ENCODE measurements around the gene TCTA. TPM values are rescaled to one million over a fixed set of nuclear protein-coding genes. Genes with fewer than 3 reads are reported as not detected.

Gene TCTA
- total and polyA plus RNA-seq, 9 of the 15 experiments (the other 6 are each of a cell fraction or from before 2014, with no cell fraction given), result 4.0 to 15.4 (median 8.2) TPM

GRCh38 chr3:49445391-49445790 lies 33.2 kb downstream of the TCTA start:
- in situ Hi-C loops (cut with MboI), result loop anchor here (25.0 kb wide), 1 partner anchor 283 kb away; the partner anchor contains the start of genes CCDC71 and KLHDC8B

More at GRCh38 chr3:49445391-49445790, 33.2 kb downstream of the TCTA start:
- Histone ChIP-seq H3K79me2 (ENCODE audit: control insufficient read depth, insufficient read depth, low read length) (no peaks in the 10 kb centered on the region), H3K9ac (ENCODE audit: insufficient read depth in 1 of 2, low read depth in 2 of 2, low read length in 2 of 2) (no peak overlapping the region), H3K27me3 (ENCODE audit: control insufficient read depth in 2 of 2, insufficient read depth in 2 of 2, low read length in 2 of 2) (no peaks in the 10 kb centered on the region), H3K4me3 (no peak overlapping the region), H3K4me1 (replicated peaks in 1 of 2; ENCODE audit: control insufficient read depth in 2 of 2, insufficient read depth in 2 of 2, low read length in 2 of 2) (peaks cover 0 to 10% of the 10 kb centered on the region in 2 experiments; a peak in 4 of 5 replicates), H3K9me3 (replicated peaks; ENCODE audit: control insufficient read depth, insufficient read depth, low read depth, low read length) (no peaks in the 10 kb centered on the region), H3K9me1 (ENCODE audit: control insufficient read depth, insufficient read depth, low read length) (no peaks in the 10 kb centered on the region), H3K4me2 (ENCODE audit: insufficient read depth, low read length) (no peak overlapping the region), H3K36me3 (ENCODE audit: control insufficient read depth, insufficient read depth, low read length) (no peaks in the 10 kb centered on the region), H4K20me1 (replicated peaks; ENCODE audit: control insufficient read depth, insufficient read depth, low read length) (no peaks in the 10 kb centered on the region), H3K27ac (ENCODE audit: extremely low read depth, low read depth, low read length) (no peak overlapping the region), H2AFZ (ENCODE audit: low read depth, low read length) (no peak overlapping the region)
- FAIRE-seq, result no peak
- ChIA-PET CTCF (ENCODE audit: low intra/inter-chr PET ratio) (no interaction called here), POLR2A (no interaction called here)
- BruUV-seq (replicated peaks), result no TSS peak
- 85% methylated on average over 3 of the region's 5 CpGs for WGBS (ENCODE audit: insufficient coverage, low coverage, missing lambda C conversion rate)
- intact Hi-C loops (cut with micrococcal nuclease), result loop anchor here (5.0 kb wide), 1 partner anchor 273 kb away; the partner anchor contains the start of gene KLHDC8B
- no peak for TF ChIP-seq HNRNPUL1 (IDR thresholded peaks at IDR 0.05; ENCODE audit: low read length)
- TF ChIP-seq SRSF3 (IDR thresholded peaks at IDR 0.05; ENCODE audit: insufficient read depth, low read length), result no peak
- TF ChIP-seq BCLAF1 (IDR thresholded peaks at IDR 0.05; ENCODE audit: borderline replicate concordance in 1 of 2, control insufficient read depth in 1 of 2, low read depth in 2 of 2, low read length in 1 of 2), result no peak
- TF ChIP-seq SAFB2 (IDR thresholded peaks at IDR 0.05; ENCODE audit: borderline replicate concordance, low read depth, low read length, severe bottlenecking), result no peak
- TF ChIP-seq RB1 (IDR thresholded peaks at IDR 0.05; ENCODE audit: low read depth), result no peak
- TF ChIP-seq SETDB1 (IDR thresholded peaks at IDR 0.05; ENCODE audit: low read length), result no peak
- TF ChIP-seq NR0B1 (IDR thresholded peaks at IDR 0.05; ENCODE audit: partially characterized antibody), result no peak
- TF ChIP-seq ZNF23 (CRISPR knock-in tag; IDR thresholded peaks at IDR 0.05), result no peak
- TF ChIP-seq CCNT2 (IDR thresholded peaks at IDR 0.05; ENCODE audit: borderline replicate concordance, extremely low read depth, insufficient read length, low read depth, low read length), result no peak
- no peak for TF ChIP-seq PHF8 (IDR thresholded peaks at IDR 0.05; ENCODE audit: borderline replicate concordance, low read length)
- no peak for TF ChIP-seq ETV5 (CRISPR knock-in tag; IDR thresholded peaks at IDR 0.05; ENCODE audit: low read depth)
- no peak for TF ChIP-seq GABPB1 (CRISPR knock-in tag; IDR thresholded peaks at IDR 0.05)
- no peak for TF ChIP-seq ETS2 (tag; IDR thresholded peaks at IDR 0.05; ENCODE audit: borderline replicate concordance, poor library complexity, severe bottlenecking)
- no peak for ATAC-seq
- DNase-seq (ENCODE audit: extremely low read depth in 1 of 4, low spot score in 3 of 4), result no peak

Measured in K562 (cell line).